GM18502 (cell line): ENCODE measurements around the gene CCNL2.
A peak's percentile ranks its signal among the peaks of the same experiment; 100 is the strongest.

Experiments used
- ATAC-seq: cut with Tn5 transposase; IDR thresholded peaks from one replicate; pipeline ENCODE4 v1.9.1; 2021; ENCODE audit warnings: mild to moderate bottlenecking; ENCODE audit not compliant: unreplicated experiment, poor library complexity

CCNL2 gene

DNA sequence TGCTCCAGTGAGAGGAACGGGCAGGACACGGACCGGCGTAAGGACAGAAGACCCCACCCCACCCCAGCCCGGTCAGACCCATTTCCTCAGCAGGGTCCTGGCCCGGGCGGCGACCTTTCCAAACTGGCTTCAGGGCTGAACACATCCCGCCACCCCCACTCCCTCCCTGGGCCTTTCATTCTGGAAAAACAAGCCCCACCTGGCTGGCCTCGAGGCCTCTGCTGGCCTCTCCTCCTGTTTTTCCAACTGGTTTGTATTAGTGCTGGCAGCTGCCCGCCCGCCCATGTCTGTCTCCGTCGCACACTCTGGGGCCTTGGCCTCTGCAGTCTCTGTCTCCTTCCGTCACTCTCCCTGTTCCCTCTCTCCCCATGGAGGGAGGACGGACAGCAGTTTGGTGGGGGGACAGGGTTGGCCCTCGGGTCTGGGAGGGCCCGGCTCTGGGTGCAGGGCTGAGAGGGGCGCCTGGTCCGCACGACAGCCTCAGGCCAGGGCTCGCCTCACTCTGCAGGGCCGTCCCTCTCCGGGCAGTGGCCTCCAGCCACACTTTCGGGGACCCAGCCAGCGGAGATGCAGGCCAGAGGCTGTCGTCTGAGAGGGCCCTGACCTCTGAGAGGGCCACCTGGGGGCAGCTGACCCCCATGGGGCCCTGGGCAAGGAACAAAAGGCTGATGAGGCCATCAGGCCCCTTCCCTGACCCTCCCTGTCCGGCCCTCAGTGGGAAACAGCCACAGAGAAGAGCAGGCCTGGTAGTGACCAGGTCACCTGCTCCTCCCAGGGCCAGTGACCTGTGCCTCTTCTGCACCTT, 39.3 kb downstream of the CCNL2 start:
- ATAC-seq: no peak

DNA sequence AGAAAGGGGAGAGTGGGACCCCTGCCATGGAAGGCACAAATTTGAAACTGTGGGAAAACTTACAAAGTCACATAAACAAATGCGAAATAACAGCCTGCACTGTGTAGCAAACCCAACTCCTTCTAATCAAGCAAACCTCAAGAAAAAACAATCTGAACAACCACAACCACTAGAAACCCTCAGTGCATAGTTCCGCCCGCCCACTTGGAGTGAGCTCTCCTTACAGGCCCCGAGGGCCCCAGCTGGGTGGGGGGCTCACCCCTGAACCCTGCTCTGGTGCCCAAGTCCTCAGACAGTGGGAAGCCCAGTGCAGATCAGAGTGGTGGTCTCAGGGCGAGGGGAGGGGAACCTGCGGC, 39.8 kb downstream of the CCNL2 start:
- no peak for ATAC-seq

DNA sequence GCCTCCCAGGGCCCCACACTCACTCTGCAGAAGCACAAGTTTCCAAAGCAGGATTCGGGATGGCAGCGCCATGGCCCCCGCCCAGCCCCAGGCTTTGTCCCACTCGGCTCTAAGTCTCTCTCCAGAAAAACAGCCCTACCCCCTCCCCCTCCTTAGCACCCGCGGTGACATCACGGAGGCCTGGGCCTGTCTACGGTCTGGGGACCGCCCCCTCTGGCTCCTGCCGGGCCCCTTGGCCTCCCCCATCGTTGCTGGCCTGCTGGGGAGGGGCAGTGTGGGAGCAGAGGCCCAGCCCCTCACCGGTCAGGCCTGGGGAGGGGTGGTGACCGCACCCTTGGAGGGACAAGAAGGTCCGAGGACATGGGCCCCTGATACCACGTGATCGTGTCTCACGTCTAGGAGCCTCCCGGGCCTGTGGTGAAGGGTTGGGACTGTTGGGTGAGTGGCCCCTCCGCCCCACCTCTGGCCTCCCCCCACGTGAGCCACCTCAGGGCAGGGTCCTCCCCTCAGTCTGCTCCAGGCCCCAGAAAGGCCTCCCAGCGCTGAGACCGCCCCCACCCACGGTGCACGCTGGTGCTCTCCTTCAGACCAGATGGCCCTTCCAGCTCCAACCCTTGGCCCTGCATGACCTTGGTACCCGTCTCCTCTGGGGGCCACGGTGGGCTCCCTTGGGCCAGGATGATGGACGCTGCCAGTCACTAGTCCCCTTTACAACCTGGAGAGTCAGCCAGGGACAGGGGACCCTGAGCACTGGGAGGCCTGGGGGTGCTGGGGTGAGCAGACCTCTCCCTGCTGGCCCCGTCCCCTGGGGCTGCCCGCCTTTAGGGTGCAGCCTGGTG, 40.5 kb downstream of the CCNL2 start, which contains the start of gene MXRA8:
TSS of gene MXRA8 (minus strand) at position 123 of the 839 bp plus-strand sequence. CDS start at position 72, 51 bp downstream.
- no peak for ATAC-seq

DNA sequence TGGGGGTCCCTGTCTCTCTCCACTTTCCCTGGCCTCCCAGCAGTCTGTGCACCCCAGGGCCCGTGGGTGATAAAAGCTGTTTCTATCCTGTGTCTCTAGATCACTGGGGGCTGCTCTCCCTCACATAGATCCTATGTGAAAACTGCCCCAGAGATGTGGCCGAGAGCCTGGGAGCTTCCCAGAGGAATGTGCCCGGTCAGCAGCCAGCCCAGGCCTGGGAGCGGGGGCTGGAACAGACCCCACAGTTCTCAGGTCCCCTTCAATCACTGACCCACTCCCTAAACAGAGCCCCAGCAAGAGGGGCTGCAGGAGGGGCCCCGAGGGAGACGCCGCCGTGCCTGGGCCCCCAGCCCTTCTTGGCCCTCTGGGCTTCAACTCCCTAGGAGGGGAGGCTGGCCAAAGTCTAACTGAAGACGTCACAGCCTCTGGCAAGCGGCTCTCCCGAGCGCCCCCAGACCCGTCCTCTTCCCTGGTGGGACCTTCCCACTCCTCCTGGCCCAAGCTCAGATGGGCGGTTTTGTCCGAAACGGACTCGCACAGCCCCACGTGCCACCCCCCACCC, 41.2 kb downstream of the CCNL2 start:
- ATAC-seq: no peak

DNA sequence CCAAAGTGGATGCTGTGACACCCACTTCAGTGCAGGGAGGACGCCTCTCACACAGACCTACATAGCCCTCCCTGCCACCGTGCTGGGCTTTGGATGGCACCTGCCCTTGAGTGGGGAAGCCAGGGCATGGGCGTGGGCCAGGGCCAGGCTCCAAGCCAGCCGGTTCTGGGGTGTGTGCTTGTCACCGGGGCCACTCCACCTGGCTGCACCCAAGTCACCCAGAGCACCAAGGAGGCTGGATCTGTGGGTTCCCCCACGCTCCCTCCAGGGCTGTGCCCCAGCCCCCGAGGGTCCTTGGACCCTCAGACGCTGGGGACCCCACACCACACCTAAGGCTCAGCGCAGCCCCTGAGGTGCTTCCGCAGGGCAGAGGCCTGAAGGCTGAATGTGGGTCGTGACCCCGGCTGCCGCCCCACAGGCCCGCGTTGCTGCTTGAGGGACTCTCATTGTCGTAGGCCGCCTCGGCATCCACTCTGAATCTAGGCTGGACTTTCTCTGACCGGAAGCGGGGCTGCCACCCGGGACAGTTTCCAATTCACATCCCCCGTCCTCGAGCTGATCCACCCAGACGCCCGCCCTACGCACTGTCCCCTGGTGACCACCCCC, 42.2 kb downstream of the CCNL2 start:
- no peak for ATAC-seq

DNA sequence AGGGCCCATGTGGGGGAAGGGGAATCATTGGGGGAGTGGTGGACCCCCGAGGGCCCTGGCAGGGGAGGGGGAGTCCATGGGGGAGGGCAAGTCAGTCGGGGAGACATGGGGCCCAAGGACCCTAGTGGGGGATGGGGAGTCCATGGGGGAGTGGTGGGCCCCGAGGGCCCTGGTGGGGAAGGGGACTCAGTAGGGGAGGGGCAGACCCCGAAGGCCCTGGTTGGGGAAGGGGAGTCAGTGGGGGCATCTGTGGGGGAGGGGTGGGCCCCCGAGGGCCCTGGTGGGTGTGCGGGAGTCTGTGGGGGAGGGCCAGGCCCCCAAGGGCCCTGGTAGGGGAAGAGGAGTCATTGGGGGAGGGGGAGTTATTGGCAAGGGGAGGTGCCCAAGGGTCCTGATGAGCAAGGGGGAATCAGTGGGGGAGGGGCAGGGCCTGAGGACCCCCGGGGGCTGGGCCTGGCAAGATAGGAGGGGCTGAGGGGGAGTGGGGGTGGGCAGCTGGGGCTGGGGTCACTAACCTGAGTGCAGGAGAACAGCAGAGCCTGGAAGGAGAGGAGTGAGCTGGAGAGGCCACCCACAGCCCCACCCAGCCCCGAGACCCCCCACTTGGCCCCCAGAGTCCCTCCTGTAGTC, 42.9 kb downstream of the CCNL2 start:
- ATAC-seq: no peak

DNA sequence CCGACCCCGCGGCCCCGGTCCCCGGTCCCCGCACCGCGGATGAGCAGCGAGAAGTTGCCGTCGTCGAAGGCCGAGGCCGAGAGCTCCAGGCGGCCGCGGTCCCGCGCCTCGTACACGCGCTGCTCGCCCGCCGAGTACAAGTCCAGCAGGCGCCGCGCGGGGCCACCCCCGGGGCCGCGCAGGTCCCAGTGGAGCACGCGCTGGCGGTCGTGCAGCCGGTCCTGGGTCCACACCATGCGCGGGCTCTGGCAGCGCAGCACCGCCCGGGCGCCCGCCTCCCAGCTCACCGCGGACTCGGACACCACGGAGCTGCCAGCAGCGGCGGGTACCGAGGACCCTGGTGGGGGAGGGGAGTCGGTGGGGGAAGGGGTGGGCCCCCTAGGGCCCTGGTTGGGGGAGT, 43.7 kb downstream of the CCNL2 start:
- ATAC-seq: no peak

DNA sequence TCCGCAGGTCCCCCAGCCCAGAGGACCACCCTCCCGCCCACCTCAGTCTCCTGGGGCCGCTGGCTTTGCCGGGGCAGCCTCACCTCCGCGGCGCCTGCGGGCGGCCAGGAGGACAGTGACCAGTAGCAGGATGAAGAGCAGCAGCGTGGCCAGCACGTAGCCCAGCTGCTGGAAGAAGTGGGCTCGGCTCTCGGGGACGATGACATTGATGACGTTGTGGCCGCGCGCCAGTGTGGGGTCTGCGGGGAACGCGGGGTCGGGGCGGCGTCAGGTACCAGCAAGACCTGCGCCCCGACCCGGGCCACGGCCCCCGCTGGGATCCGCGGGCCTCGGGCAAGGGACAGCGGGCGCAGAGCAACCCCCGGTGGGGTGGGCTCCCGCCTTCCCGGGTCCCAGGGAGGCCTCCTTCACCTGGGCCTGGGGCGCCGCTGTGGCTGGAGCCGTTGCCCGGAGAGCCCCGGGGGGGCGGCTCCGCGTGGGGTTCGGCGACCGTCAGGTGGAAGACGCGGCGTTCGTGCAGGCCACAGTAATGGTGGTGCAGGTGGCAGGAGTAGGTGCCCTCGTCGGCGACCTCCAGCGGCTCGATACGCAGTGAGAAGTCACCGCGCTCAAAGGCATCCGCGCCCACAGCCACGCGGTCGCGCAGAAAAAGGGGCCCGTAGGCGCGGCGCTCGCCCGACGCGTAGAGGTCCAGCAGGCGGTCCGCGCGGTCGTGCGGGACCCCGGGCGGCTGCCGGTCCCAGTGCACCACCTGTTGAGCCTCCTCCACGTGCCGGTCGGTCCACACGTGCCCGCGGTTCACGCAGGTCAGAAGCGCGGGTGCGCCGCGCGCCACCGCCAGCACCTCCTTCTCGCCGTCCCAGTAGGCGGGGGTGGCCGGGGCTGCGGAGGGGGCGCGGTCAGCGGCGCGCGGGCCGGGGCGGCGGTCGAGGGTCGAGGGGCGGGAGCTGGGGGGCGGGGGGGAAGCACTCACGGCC, 44.6 kb downstream of the CCNL2 start:
- no peak for ATAC-seq

DNA sequence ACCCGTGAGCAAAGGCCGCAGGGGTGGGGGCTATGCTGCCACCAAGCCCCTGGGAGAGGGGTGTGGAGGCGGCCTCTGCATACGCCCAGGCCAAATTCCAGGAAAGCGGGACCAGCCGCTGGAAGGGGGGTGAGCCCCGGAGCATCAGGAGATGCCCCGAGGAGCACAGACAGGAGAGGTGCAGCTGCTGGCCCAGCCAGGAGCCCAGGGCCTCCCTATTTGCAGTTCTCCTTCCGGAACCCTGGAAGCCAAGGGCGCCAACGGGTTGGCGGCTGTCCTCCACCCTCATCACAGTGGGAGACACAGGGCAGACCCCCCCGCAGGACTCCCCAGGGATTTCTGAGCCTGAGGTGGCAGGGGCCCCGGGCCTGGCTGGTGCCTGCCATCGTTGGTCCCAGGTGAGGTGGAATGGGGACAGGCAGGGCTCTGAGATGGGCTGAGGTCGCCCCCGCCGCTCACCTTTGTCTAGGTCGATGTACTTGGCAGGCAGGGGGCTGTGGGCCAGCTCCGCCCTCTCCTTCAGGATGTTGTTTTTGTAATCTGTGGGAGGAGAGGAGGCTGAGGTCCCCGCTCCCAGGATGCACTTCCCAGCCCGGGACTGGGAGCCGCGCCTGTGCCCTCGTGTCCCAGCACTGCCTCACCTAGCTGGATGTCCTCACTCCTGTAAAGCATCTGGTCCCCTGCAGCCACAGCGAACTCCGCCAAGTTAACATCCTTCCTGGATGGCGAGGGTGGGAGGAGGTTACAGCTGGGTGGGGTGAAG, 45.6 kb downstream of the CCNL2 start:
- ATAC-seq: no peak

DNA sequence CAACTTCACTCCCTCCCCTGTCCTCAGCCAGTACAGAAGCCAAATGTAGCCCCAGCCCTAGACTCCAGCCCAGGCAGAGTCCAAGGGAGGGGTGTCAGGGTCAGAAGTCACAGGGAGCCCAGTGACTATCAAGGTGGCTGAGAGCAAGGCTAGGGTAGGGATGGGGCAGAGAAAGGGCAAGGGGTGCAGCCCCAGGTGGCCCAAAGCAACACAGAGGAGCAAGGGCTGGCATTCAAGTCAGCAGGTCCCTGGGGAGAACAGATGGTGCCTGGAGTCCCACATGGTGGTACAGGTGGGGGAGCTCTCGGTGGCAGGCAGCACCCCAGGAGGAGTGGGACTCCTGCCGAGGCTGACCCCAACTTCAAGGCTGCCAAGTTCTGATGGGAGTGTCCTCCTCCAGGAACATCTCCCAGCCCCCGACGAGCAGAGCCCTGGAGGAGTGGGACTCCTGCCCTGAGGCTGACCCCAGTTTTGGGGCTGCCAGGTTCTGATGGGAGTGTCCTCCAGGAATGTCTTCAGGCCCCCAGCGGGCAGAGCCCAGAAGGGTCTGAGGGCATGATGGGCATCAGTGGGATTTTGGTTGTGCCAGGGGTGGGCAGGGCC, 46.2 kb downstream of the CCNL2 start:
- no peak for ATAC-seq

DNA sequence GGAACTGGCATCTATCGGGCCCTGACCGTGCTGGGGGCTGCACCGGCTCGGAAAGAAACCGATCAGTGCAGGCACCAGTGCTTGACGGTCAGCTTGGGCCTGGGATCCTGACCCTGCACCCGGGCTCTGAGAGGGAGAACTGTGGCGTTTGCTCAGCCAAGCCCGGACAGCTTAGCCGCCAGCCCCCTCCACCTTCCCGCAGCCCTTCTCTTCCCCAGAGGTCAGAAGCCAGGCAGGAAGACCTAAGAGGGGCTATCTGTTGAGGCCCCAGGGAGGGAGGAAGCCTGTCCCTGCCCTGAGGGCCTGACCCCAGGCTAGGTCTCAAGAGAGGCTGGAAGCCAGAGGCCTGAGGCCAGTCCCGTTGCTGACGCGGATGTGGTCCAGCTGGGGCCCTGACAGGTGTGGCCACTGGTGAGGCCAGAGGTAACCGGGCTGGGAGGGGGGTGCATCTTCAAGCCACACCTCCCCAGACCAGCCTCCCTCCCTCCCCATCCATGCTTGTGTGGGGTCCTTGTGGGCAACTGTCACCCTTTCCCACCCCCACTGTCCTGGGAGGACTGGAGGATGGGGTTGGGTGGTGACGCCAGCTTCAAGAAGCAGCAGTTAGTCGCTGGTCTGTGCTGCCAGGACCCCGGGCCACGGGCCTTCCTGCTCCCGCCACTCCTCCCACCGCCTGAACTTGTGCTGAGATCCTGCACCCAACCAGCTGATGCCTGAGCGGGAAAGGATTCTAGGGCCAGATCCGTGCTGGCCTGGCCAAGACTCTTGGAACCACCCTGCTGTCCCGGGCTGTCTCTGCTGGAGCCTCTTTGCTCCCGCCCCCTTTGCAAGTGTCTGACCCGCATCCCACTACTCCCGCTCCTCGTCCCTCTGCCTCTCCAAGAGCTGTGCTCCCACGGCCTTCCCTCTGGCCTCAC, 47.4 kb downstream of the CCNL2 start:
- ATAC-seq: no peak

DNA sequence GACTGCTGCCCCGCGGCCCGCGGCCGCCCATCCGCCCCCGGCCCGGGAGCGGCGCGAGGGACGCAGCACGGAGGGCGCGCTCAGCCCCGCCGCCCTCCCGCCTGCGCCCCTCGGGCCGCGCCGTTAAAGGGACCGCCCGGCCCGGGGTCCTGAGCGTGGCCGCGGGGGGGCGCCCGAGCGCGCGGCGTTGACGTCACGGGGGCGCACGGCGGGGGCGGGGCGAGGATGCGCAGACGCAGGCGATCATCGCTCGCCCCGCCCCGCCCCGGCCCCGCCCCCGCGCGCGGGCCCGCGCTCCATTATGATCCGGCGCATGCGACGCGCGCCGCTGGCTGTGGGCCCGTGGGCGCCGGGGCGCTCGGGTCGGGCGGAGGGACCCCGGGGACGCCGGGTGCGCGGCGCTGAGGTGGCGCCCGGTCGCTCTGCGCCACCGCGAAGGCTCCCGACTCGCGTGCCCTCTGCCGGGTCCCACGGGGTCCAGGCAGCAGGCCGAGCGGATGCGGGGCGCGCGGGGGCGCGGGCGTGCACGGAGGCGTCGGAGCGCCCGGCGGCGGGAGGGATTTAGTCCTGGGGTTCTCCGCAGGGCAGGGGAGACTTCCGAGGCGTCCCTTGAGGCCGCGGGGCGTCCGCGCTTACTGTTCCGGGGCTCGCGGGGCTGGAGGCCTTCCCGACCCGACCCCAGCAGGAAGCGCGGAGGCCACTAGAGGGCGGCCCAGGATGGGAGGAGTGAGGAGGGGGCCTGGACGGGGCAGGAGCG, 49.7 kb downstream of the CCNL2 start, which contains the start of gene DVL1:
TSS of gene DVL1 (minus strand) at position 163 of the 757 bp plus-strand sequence. CDS start 353 bp downstream, outside the sequence.
- peak; percentile 62 for ATAC-seq

DNA sequence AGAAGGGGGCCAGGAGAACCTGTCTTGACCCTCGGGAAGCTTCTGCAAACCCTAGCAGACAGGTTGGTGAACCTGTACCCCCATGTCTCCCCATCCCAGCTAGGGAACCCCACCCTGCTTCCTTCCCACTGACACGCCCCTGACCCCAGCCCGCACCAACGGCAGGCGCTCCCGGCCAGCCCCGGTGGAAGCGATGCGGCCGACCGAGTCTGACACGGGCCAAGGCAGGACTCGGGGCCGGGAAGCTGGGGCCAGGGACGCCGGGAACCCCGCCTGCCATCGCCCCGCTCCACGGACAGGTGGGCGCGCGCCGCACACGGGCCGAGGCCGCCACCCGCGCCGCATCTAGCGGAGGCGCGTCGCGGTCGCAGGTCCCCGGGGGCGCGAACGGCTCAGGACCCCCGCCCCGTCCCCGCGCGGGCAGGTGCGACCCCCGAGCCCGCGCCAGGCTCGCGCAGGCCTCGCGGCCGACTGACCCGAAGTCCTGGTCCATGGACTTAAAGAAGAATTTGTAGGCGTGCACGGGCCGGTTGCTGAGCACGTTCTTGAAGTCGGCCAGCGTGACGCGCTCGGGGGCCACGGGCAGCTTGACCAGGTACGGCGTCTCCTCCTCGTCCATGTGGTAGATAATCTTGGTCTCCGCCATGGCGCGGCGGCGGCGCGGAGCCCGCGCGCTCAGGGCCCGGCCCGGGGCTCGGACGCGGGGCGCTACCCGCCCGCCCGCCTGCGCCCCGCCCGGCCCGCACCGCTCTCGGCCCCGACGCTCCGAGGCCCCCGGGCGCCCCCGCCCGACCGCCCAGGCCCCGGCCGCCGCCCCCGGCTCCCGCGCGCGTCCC, 50.5 kb downstream of the CCNL2 start:
- ATAC-seq: peak; percentile 38

DNA sequence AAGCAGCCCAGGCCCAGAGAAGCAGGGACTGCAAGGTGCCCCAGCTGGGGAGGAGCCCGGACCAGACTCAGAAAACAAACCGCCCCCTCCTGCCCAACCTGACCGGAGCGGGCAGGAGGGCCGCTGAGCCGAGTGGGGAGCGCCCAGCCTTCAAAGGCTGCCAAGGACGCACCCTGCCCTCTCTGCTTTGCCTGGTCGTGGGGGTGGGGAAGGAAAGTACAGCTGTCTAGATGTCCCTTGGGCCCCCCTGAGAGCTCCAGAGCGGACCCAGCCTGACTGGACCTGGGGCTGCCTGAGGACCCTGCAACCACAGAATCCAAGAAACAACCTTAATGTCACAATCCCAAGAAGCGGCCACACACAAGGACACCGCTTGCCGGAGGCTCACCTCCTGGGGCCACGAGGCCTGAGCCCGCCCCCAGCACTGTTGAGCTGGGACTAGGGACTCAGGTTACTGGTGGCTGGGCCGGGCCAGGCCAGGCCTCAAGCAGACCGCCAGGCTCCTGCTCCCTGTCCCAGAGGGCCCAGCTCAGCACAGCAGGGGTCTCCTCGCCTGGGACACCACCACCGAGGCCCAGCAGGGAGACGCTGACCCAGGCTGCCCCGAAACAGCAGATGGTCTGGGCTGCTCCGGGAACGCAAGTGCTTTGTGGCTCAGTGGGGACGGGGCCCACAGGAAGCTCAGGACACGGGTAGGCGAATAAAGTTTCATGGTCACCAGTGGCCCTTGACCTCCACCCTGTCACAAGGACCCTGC, 51.3 kb downstream of the CCNL2 start:
- no peak for ATAC-seq
